Lower leg skin (tissue), 4 donors: ENCODE measurements around the gene ZNF512B. TPM values are rescaled to one million over a fixed set of nuclear protein-coding genes. Genes with fewer than 3 reads are reported as not detected.
A peak's percentile ranks its signal among the peaks of the same experiment; 100 is the strongest.

ENCODE experiments used
- DNase-seq, 2 donors: peaks; one replicate each; pipeline ENCODE4 v3.0.0-alpha.2; 2019; ENCODE audit warnings: low spot score in 2 of 2
- H3K4me3 ChIP-seq: fragments of 200-600 bp; sonication (generic); 2 replicates; pipeline ENCODE4 v1.5.1; 2017; ENCODE audit warnings: mild to moderate bottlenecking, low read depth; ENCODE audit not compliant: poor library complexity, severe bottlenecking
- CTCF ChIP-seq, 3 donors: fragments of 450-650 bp; IDR thresholded peaks; one replicate each; pipeline ENCODE4 v1.5.1; 2016; ENCODE audit warnings: antibody characterized with exemption in 3 of 3, mild to moderate bottlenecking in 3 of 3, moderate library complexity in 2 of 3
- POLR2A ChIP-seq, 2 donors: fragments of 450-650 bp; IDR thresholded peaks; one replicate each; pipeline ENCODE4 v1.6.1; 2016 to 2017; ENCODE audit warnings: antibody characterized with exemption in 2 of 2, mild to moderate bottlenecking in 1 of 2, moderate library complexity in 1 of 2
- WGBS, 2 donors: methylation state at CpG; one replicate each; pipeline ENCODE4 v1.1.5; 2018; 5-methylcytosine and 5-hydroxymethylcytosine counted together
- intact Hi-C: fragments of 100-400 bp; cut with DNase I; formaldehyde crosslinking; loops from one replicate; pipeline ENCODE4 v1.15.0; 2023; ENCODE audit warnings: low total_unique reads
- total RNA-seq, 4 donors: library from RNA; depleted of rRNA; stranded (reverse); fragments of >200 nt; gene quantifications; one replicate each; pipeline ENCODE4 v1.1.0, GENCODE V29; 2016

Gene ZNF512B
- total RNA-seq, 4 donors from 2014 or later = 15.3 to 19.8 (median 16.7) TPM

- intact Hi-C loops = no loop called here
- no peak for TF ChIP-seq CTCF (IDR thresholded peaks at IDR 0.05)
- TF ChIP-seq POLR2A (IDR thresholded peaks at IDR 0.05) = no peak
Observed at GRCh38 chr20:63944078-63944941, 25.4 kb downstream of the ZNF512B start.

GRCh38 chr20:63943808-63944077 is 26.0 kb downstream of the ZNF512B start:
- TF ChIP-seq CTCF (IDR thresholded peaks at IDR 0.05) (no peak), POLR2A (IDR thresholded peaks at IDR 0.05) (no peak)
- DNase-seq = no peak
- intact Hi-C loops = no loop called here
- WGBS, 2 donors = 95 to 100% methylated on average over 1 to 3 of the region's 3 CpGs
- H3K4me3 ChIP-seq = no peak overlapping the region

More at GRCh38 chr20:63944078-63944941, 25.4 kb downstream of the ZNF512B start:
- WGBS, 2 donors = 91 to 92% methylated on average over 20 to 30 of the region's 35 CpGs
- DNase-seq = no peak
- H3K4me3 ChIP-seq = no peak overlapping the region

- intact Hi-C loops = no loop called here
- no peak for DNase-seq
- 87 to 95% methylated on average over 11 to 19 of the region's 19 CpGs for WGBS, 2 donors
- no peak for TF ChIP-seq POLR2A (IDR thresholded peaks at IDR 0.05)
- TF ChIP-seq CTCF (IDR thresholded peaks at IDR 0.05) = no peak
- H3K4me3 ChIP-seq = no peak overlapping the region
Observed at GRCh38 chr20:63942969-63943807, 26.5 kb downstream of the ZNF512B start.

DNA sequence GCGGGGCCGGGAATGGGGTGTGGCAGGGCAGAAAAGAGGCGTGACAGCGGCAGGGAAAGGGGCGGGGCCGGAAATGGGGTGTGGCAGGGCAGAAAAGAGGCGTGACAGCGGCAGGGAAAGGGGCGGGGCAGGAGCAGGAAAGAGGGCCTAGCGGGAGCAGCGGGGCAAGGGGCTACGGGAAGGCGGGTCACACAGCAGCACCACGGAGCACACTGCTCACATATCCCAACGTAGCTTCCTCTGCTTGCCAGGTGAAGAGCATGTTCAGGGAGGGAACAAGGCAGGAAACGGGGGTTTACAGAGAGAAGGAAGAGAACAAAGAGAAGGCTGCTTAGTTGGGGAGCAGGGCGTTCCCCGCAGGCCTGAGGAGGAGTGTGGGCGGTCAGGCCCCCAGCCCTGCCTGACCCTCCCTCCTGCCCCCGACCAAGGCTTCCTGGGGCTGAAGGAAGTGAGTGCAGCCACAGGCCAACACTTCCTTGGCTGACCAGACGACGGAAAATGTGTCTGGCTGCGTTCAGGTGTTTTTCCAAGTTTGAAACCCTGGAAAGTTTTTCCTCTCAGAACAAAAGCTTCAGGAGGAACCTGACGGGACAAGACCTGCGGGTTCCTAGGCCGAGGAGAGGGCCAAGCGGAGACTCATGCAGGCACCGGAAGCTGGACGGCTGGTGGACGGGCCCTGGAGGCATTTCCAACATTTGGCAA is 27.3 kb downstream of the ZNF512B start:
- TF ChIP-seq POLR2A (IDR thresholded peaks at IDR 0.05) (no peak), CTCF (IDR thresholded peaks at IDR 0.05) (no peak)
- no peak for DNase-seq
- H3K4me3 ChIP-seq = no peak overlapping the region
- intact Hi-C loops = no loop called here
- WGBS, 2 donors = 45 to 49% methylated on average over 23 to 30 of the region's 30 CpGs

DNA sequence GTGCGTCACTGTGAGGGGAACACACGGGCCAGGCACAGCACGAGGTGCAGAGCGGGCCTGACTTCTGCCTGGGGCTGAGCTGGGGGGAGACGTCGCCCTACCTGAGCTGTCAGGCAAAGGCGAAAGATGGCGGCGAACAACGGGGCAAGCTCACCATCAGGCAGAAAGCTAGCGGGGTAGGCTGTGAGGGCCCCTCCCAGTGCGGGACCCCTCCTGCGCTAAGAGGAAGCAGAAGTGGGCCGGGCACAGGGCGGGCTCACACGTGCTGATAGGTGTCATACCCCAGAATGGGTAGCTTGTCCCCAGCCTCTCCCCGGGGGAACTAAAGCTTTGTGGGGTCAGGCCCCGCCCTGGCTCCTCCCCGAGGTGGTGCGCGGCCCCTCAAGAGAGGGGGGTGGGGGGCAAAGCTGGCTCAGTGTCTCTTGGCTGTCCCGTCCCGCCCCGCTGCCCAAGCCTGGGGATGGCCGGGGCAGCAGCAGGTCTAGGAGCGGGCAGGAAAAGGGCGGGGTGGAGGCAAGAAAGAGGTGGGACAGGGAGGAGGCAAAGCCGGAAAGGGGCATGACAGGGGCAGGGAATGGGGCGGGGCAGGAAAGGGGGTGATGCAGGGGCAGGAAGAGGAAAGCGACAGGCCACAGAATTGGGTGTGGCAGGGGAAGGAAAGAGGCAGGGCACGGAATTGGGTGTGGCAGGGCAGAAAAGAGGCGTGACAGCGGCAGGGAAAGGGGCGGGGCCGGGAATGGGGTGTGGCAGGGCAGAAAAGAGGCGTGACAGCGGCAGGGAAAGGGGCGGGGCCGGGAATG is 28.2 kb downstream of the ZNF512B start:
- no peak overlapping the region for H3K4me3 ChIP-seq
- peak in 1 of 2 donors; percentile 79 for DNase-seq
- no peak for TF ChIP-seq POLR2A (IDR thresholded peaks at IDR 0.05)
- TF ChIP-seq CTCF (IDR thresholded peaks at IDR 0.05) = no peak
- WGBS, 2 donors = 62 to 63% methylated on average over 31 to 35 of the region's 39 CpGs
- intact Hi-C loops = no loop called here
